Neural cell (in vitro differentiated cells): ENCODE measurements around the gene RBAK. TPM values are rescaled to one million over a fixed set of nuclear protein-coding genes. Genes with fewer than 3 reads are reported as not detected.
"Not testable (repeated sequence)": the region's sequence is repeated elsewhere in the genome, so short reads cannot be mapped to it uniquely, and the experiment has no call there.

Experiments
- H2AFZ ChIP-seq: fragments of 200-600, 300-800 bp; sonication (generic), shearing (Covaris generic); 2 replicates; pipeline ENCODE4 v1.6.0; 2014; ENCODE audit warnings: low read depth, mild to moderate bottlenecking, antibody characterized with exemption, low read length, moderate library complexity
- H3F3A ChIP-seq: fragments of 200-600 bp; shearing (Covaris generic); 2 replicates; pipeline ENCODE4 v1.6.1; 2016; ENCODE audit warnings: mild to moderate bottlenecking, moderate library complexity, mixed read lengths, antibody characterized with exemption, low read length; ENCODE audit not compliant: insufficient read depth, poor library complexity, severe bottlenecking
- H3K27ac ChIP-seq: fragments of 200-600, 300-800 bp; sonication (generic), shearing (Covaris generic); 2 replicates; pipeline ENCODE4 v1.5.1; 2014; ENCODE audit warnings: mild to moderate bottlenecking, low read length, moderate library complexity
- H3K27me3 ChIP-seq: fragments of 300-800, 200-600 bp; sonication (generic), shearing (Covaris generic); 2 replicates; pipeline ENCODE4 v1.6.0; 2014; ENCODE audit warnings: mild to moderate bottlenecking, low read depth, low read length, moderate library complexity; ENCODE audit not compliant: insufficient read depth
- H3K36me3 ChIP-seq: fragments of 300-800, 200-600 bp; sonication (generic), shearing (Covaris generic); 2 replicates; pipeline ENCODE4 v1.5.1; 2014; ENCODE audit warnings: mild to moderate bottlenecking, antibody characterized with exemption, low read length, moderate library complexity; ENCODE audit not compliant: insufficient read depth
- H3K4me2 ChIP-seq: fragments of 300-800, 200-600 bp; sonication (generic), shearing (Covaris generic); 2 replicates; pipeline ENCODE4 v1.6.0; 2014; ENCODE audit warnings: mild to moderate bottlenecking, low read length
- H3K4me3 ChIP-seq: fragments of 300-800, 200-600 bp; sonication (generic), shearing (Covaris generic); 2 replicates; pipeline ENCODE4 v1.5.1; 2014; ENCODE audit warnings: mild to moderate bottlenecking, low read length, moderate library complexity
- H3K79me2 ChIP-seq: fragments of 200-600 bp; shearing (Covaris generic); replicated peaks from 2 replicates; pipeline ENCODE4 v1.6.0; 2014; ENCODE audit warnings: mild to moderate bottlenecking, low read length, moderate library complexity; ENCODE audit not compliant: insufficient read depth
- H3K9ac ChIP-seq: fragments of 300-800, 200-600 bp; sonication (generic), shearing (Covaris generic); 2 replicates; pipeline ENCODE4 v1.6.1; 2016; ENCODE audit warnings: mild to moderate bottlenecking, low read length, mixed read lengths
- H3K9me2 ChIP-seq: fragments of 200-600 bp; shearing (Covaris generic); 2 replicates; pipeline ENCODE4 v1.6.1; 2016; ENCODE audit warnings: mild to moderate bottlenecking, low read length, mixed read lengths; ENCODE audit not compliant: insufficient read depth
- H3K9me3 ChIP-seq: fragments of 200-600, 300-800 bp; sonication (generic), shearing (Covaris generic); 2 replicates; pipeline ENCODE4 v1.6.1; 2016; ENCODE audit warnings: mild to moderate bottlenecking, mixed run types, low read length, moderate library complexity, mixed read lengths
- H4K20me1 ChIP-seq: fragments of 200-600 bp; shearing (Covaris generic); 2 replicates; pipeline ENCODE4 v1.6.1; 2016; ENCODE audit warnings: mild to moderate bottlenecking, mixed run types; ENCODE audit not compliant: insufficient read depth
- EP300 ChIP-seq: fragments of 450-650 bp; conservative IDR thresholded peaks from 2 replicates; pipeline ENCODE4 v1.6.1; 2014; ENCODE audit warnings: antibody characterized with exemption, mild to moderate bottlenecking, moderate library complexity; ENCODE audit not compliant: poor library complexity, severe bottlenecking
- EZH2 ChIP-seq: fragments of 200-600, 300-800 bp; shearing (Covaris generic), sonication (generic); IDR thresholded peaks from 2 replicates; pipeline ENCODE4 v1.6.1; 2014; ENCODE audit warnings: antibody characterized with exemption, low read length, borderline replicate concordance, mild to moderate bottlenecking; ENCODE audit not compliant: insufficient read depth, poor library complexity, severe bottlenecking
- MXI1 ChIP-seq: fragments of 450-650 bp; conservative IDR thresholded peaks from 2 replicates; pipeline ENCODE4 v1.6.1; 2014; ENCODE audit warnings: antibody characterized with exemption, mild to moderate bottlenecking; ENCODE audit not compliant: poor library complexity, severe bottlenecking
- POLR2AphosphoS5 ChIP-seq: IDR thresholded peaks from 2 replicates; pipeline ENCODE4 v1.6.1; 2012
- RAD21 ChIP-seq: fragments of 450-650 bp; conservative IDR thresholded peaks from 2 replicates; pipeline ENCODE4 v1.6.1; 2014; ENCODE audit warnings: antibody characterized with exemption, mild to moderate bottlenecking, moderate library complexity
- SMC3 ChIP-seq: fragments of 450-650 bp; conservative IDR thresholded peaks from 2 replicates; pipeline ENCODE4 v1.6.1; 2014; ENCODE audit warnings: antibody characterized with exemption, mild to moderate bottlenecking, moderate library complexity; ENCODE audit not compliant: poor library complexity
- TAF1 ChIP-seq: IDR thresholded peaks from 2 replicates; pipeline ENCODE4 v1.6.1; 2012; ENCODE audit warnings: low read depth
- polyA plus RNA-seq: library from polyadenylated mRNA; depleted of rRNA; stranded (reverse); fragments of >200 nt; gene quantifications from 2 replicates; pipeline ENCODE4 v1.2.3, GENCODE V29; 2014
- TF ChIP-seq, protein P1 (sequence below): fragments of 450-650 bp; IDR thresholded peaks from 2 replicates; pipeline ENCODE4 v1.5.1; 2014; ENCODE audit warnings: antibody characterized with exemption, mild to moderate bottlenecking, moderate library complexity; ENCODE audit not compliant: poor library complexity, severe bottlenecking
- TF ChIP-seq, protein P2 (sequence below): IDR thresholded peaks from 2 replicates; pipeline ENCODE4 v1.6.1; 2012; ENCODE audit warnings: borderline replicate concordance

RBAK gene
- polyA plus RNA-seq, 1 donor from 2014 or later: 12.0 TPM

DNA sequence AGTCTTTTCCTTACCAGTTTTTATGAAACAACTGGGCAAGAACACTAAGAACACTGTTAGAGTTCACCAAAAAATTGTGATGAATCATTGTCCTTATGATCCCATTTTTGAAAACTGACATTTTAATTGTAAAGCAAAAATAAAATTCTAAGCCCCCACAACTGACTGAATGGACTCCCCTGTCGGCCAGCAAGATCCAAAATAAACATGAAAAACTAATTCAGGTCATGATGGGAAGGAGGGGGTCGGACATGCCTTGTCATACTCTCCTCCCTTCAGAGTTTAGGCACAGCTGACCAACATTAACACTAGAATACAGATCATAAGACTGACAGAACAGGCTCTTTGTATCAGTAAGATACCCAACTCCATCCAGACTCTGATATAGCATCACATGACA is 2.0 kb upstream of the RBAK start:
- no peak for TF ChIP-seq TAF1
- Histone ChIP-seq H3K9me3 (no peaks in the 10 kb centered on the region), H4K20me1 (no peaks in the 10 kb centered on the region), H3K36me3 (no peaks in the 10 kb centered on the region), H3K27ac (no peak overlapping the region), H3K4me3 (no peak overlapping the region), H2AFZ (no peak overlapping the region), H3K9me2 (no peaks in the 10 kb centered on the region), H3K4me2 (no peak overlapping the region), H3K27me3 (no peaks in the 10 kb centered on the region), H3K79me2 (peaks cover 5% of the 10 kb centered on the region), H3F3A (no peaks in the 10 kb centered on the region), H3K9ac (no peak overlapping the region)

- not testable (repeated sequence) for H3K9me2 ChIP-seq, H3F3A ChIP-seq, H3K27me3 ChIP-seq, H4K20me1 ChIP-seq, H3K9me3 ChIP-seq, H3K79me2 ChIP-seq, H3K36me3 ChIP-seq
- H2AFZ ChIP-seq: peak overlapping the region; percentile 91
- H3K4me3 ChIP-seq: peak overlapping the region; percentile 78
- H3K9ac ChIP-seq: peak overlapping the region; percentile 85
- peak overlapping the region; percentile 67 for H3K27ac ChIP-seq
- peak overlapping the region; percentile 51 for H3K4me2 ChIP-seq
Measured at GRCh38 chr7:5046397-5046732, 705 bp downstream of the RBAK start.

- not testable (repeated sequence) for H3K9me3 ChIP-seq, H3F3A ChIP-seq, H3K9ac ChIP-seq, H4K20me1 ChIP-seq, H3K27me3 ChIP-seq, H3K79me2 ChIP-seq, H3K4me2 ChIP-seq, H3K27ac ChIP-seq, H3K36me3 ChIP-seq, H3K9me2 ChIP-seq, H2AFZ ChIP-seq
- H3K4me3 ChIP-seq: peak overlapping the region; percentile 78
Measured at GRCh38 chr7:5047127-5047526, 1.5 kb downstream of the RBAK start.

GRCh38 chr7:5050676-5051075 is 5.0 kb downstream of the RBAK start:
- TF ChIP-seq RAD21 (no peak), SMC3 (no peak), POLR2AphosphoS5 (no peak), EP300 (no peak), MXI1 (no peak), TAF1 (no peak), EZH2 (no peak)
- TF ChIP-seq, protein P1, sequence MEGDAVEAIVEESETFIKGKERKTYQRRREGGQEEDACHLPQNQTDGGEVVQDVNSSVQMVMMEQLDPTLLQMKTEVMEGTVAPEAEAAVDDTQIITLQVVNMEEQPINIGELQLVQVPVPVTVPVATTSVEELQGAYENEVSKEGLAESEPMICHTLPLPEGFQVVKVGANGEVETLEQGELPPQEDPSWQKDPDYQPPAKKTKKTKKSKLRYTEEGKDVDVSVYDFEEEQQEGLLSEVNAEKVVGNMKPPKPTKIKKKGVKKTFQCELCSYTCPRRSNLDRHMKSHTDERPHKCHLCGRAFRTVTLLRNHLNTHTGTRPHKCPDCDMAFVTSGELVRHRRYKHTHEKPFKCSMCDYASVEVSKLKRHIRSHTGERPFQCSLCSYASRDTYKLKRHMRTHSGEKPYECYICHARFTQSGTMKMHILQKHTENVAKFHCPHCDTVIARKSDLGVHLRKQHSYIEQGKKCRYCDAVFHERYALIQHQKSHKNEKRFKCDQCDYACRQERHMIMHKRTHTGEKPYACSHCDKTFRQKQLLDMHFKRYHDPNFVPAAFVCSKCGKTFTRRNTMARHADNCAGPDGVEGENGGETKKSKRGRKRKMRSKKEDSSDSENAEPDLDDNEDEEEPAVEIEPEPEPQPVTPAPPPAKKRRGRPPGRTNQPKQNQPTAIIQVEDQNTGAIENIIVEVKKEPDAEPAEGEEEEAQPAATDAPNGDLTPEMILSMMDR: no peak
- TF ChIP-seq, protein P2, sequence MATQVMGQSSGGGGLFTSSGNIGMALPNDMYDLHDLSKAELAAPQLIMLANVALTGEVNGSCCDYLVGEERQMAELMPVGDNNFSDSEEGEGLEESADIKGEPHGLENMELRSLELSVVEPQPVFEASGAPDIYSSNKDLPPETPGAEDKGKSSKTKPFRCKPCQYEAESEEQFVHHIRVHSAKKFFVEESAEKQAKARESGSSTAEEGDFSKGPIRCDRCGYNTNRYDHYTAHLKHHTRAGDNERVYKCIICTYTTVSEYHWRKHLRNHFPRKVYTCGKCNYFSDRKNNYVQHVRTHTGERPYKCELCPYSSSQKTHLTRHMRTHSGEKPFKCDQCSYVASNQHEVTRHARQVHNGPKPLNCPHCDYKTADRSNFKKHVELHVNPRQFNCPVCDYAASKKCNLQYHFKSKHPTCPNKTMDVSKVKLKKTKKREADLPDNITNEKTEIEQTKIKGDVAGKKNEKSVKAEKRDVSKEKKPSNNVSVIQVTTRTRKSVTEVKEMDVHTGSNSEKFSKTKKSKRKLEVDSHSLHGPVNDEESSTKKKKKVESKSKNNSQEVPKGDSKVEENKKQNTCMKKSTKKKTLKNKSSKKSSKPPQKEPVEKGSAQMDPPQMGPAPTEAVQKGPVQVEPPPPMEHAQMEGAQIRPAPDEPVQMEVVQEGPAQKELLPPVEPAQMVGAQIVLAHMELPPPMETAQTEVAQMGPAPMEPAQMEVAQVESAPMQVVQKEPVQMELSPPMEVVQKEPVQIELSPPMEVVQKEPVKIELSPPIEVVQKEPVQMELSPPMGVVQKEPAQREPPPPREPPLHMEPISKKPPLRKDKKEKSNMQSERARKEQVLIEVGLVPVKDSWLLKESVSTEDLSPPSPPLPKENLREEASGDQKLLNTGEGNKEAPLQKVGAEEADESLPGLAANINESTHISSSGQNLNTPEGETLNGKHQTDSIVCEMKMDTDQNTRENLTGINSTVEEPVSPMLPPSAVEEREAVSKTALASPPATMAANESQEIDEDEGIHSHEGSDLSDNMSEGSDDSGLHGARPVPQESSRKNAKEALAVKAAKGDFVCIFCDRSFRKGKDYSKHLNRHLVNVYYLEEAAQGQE: no peak
- H3K9me3 ChIP-seq: no peaks in the 10 kb centered on the region

DNA sequence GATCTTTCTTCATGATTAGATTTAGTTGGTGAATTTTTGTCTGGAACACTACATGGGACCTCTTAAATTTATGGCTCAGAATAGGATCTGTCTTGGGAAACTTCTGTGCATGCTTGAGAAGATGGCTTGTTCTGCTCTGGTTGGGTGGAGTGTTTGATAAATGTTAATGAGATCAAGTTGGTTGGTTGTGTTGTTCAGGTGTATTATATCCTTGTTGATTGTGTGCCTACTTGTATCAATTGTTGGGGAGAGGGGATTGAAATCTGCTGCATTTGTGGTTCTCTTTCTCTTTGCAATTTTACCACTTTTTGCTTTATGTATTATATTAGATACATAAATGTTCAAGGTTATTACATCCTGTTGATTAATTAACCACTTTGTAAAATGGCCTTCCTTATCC is 6.1 kb downstream of the RBAK start:
- not testable (repeated sequence) for H3K9me3 ChIP-seq, H3K27ac ChIP-seq
- peaks cover 11% of the 10 kb centered on the region for H3K79me2 ChIP-seq

More at GRCh38 chr7:5050676-5051075, 5.0 kb downstream of the RBAK start:
- Histone ChIP-seq H3K27me3 (no peaks in the 10 kb centered on the region), H2AFZ (no peak overlapping the region), H3K4me3 (no peak overlapping the region), H3K4me2 (no peak overlapping the region), H3F3A (no peaks in the 10 kb centered on the region), H3K36me3 (no peaks in the 10 kb centered on the region), H4K20me1 (no peaks in the 10 kb centered on the region), H3K9ac (no peak overlapping the region), H3K79me2 (peaks cover 11% of the 10 kb centered on the region), H3K27ac (no peak overlapping the region), H3K9me2 (no peaks in the 10 kb centered on the region)

More for the DNA sequence above, 6.1 kb downstream of the RBAK start:
- not testable (repeated sequence) for H2AFZ ChIP-seq, H3K4me3 ChIP-seq, H3F3A ChIP-seq, H3K36me3 ChIP-seq, H4K20me1 ChIP-seq, H3K27me3 ChIP-seq, H3K9me2 ChIP-seq, H3K9ac ChIP-seq, H3K4me2 ChIP-seq
